ENCODE data around the gene C2CD2. TPM values are rescaled to one million over a fixed set of nuclear protein-coding genes. Genes with fewer than 3 reads are reported as not detected.

The C2CD2 gene
- total RNA-seq (2022; extraction: Qiagen RNA extraction): 7.2 to 10.4 TPM (median 8.6 TPM) in 5 replicates

GRCh38 chr21:41953831-41954653 is at the start of gene C2CD2:
C2CD2 (minus strand) TSS chr21:41954018; CDS start chr21:41953648, 370 bp downstream.

GRCh38 chr21:41879190-41879998 is 74.4 kb downstream of the C2CD2 start, which contains the start of gene PRDM15:
PRDM15 (minus strand) TSS chr21:41879344; CDS start chr21:41860363, 18,981 bp downstream.

Other genes with a start within 250 kb of the C2CD2 start
- 13.4 to 17.3 TPM (median 15.3 TPM) in 5 replicates for gene RIPK4, start 187.0 kb downstream of the C2CD2 start, total RNA-seq (2022; extraction: Qiagen RNA extraction)
- gene PRDM15, start 74.7 kb downstream of the C2CD2 start, total RNA-seq (2022; extraction: Qiagen RNA extraction): 2.8 to 4.1 TPM (median 3.4 TPM) in 5 replicates
- gene ZBTB21, start 56.3 kb upstream of the C2CD2 start, total RNA-seq (2022; extraction: Qiagen RNA extraction): 4.5 to 6.3 TPM (median 5.6 TPM) in 5 replicates
- not detected in 5 replicates for gene UMODL1, start 117.3 kb upstream of the C2CD2 start, total RNA-seq (2022; extraction: Qiagen RNA extraction)